HG03135 (cell line): ENCODE results near the gene PTPRD.

ENCODE experiments used
- ATAC-seq: cut with Tn5 transposase; IDR thresholded peaks from one replicate; pipeline ENCODE4 v1.9.1; 2021; ENCODE audit warnings: mild to moderate bottlenecking, moderate library complexity; ENCODE audit not compliant: unreplicated experiment

Gene PTPRD

GRCh38 chr9:8857926-8858595 lies 1754.7 kb downstream of the PTPRD start:
- no peak for ATAC-seq

- no peak for ATAC-seq
Observed at GRCh38 chr9:8857068-8857925, 1755.5 kb downstream of the PTPRD start.

- no peak for ATAC-seq
Observed at GRCh38 chr9:8856396-8857067, 1756.3 kb downstream of the PTPRD start.

- ATAC-seq: no peak
Observed at GRCh38 chr9:8855046-8855445, 1757.8 kb downstream of the PTPRD start.

GRCh38 chr9:8852301-8852864 lies 1760.4 kb downstream of the PTPRD start:
- ATAC-seq: no peak

- no peak for ATAC-seq
Observed at GRCh38 chr9:8850914-8851313, 1761.9 kb downstream of the PTPRD start.

- ATAC-seq: no peak
Observed at GRCh38 chr9:8845808-8846207, 1767.0 kb downstream of the PTPRD start.

GRCh38 chr9:8845376-8845775 lies 1767.4 kb downstream of the PTPRD start:
- no peak for ATAC-seq

- ATAC-seq: no peak
Observed at GRCh38 chr9:8844549-8844948, 1768.3 kb downstream of the PTPRD start.

GRCh38 chr9:8842402-8843193 lies 1770.2 kb downstream of the PTPRD start:
- ATAC-seq: no peak

- ATAC-seq: no peak
Observed at GRCh38 chr9:8838136-8838535, 1774.7 kb downstream of the PTPRD start.

GRCh38 chr9:8835291-8835690 lies 1777.5 kb downstream of the PTPRD start:
- no peak for ATAC-seq

- no peak for ATAC-seq
Observed at GRCh38 chr9:8832955-8833354, 1779.8 kb downstream of the PTPRD start.

- no peak for ATAC-seq
Observed at GRCh38 chr9:8832386-8832785, 1780.4 kb downstream of the PTPRD start.

GRCh38 chr9:8831568-8831967 lies 1781.2 kb downstream of the PTPRD start:
- ATAC-seq: no peak

- no peak for ATAC-seq
Observed at GRCh38 chr9:8826281-8826680, 1786.5 kb downstream of the PTPRD start.

- no peak for ATAC-seq
Observed at GRCh38 chr9:8825585-8826147, 1787.1 kb downstream of the PTPRD start.

GRCh38 chr9:8823131-8823895 lies 1789.5 kb downstream of the PTPRD start:
- ATAC-seq: no peak

- ATAC-seq: no peak
Observed at GRCh38 chr9:8822667-8823025, 1790.2 kb downstream of the PTPRD start.
